ENCODE measurements around the gene OMD.

Gene OMD

DNA sequence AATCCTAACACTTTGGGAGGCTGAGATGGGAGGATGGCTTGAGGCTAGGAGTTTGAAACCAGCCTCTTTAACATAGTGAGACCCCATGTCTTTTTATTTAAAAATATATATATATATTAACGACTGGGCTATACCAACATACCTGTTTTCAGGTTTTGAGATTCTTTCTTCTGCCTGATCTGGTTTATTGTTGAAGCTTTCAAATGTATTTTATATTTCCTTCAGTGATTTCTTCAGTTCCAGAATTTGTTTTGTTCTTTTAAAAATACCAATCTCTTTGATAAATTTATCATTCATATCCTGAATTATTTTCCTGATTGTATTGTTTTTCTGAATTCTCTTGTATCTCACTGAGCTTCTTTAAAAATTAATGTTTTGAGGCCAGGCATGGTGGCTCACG is 51.1 kb downstream of the OMD start:
- no peak for DNase-seq (ENCODE audit: low read depth in 2 of 2)

DNA sequence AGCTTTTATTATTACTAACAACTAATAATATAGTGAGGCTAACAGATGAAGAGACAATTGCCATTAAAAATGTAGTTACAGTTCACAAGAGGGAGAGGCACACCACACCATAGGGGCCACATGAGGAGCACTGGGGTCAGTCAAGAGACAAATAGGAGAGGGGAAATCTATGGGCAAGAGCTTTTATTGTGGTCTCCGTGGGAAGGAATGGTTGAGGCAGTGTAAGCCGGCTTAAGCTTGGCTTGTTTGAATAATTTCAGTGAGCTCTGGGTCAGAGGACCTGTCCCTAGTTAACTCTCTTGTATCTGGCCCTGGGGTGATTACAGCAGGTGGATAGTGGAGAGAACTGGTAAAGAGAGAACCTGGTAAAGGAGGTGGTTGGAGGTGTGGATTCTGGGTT is 55.2 kb downstream of the OMD start:
- DNase-seq (ENCODE audit: low read depth in 2 of 2), result no peak

Measured in activated CD8-positive, alpha-beta memory T cell treated with anti-CD3 and anti-CD28 coated beads for 4 hours (primary cell).